ENCODE measurements around the gene CTDNEP1.
A peak's percentile ranks its signal among the peaks of the same experiment; 100 is the strongest.

Gene CTDNEP1

GRCh38 chr17:7226721-7227710 is 24.5 kb downstream of the CTDNEP1 start:
- DNase-seq, result no peak

DNA sequence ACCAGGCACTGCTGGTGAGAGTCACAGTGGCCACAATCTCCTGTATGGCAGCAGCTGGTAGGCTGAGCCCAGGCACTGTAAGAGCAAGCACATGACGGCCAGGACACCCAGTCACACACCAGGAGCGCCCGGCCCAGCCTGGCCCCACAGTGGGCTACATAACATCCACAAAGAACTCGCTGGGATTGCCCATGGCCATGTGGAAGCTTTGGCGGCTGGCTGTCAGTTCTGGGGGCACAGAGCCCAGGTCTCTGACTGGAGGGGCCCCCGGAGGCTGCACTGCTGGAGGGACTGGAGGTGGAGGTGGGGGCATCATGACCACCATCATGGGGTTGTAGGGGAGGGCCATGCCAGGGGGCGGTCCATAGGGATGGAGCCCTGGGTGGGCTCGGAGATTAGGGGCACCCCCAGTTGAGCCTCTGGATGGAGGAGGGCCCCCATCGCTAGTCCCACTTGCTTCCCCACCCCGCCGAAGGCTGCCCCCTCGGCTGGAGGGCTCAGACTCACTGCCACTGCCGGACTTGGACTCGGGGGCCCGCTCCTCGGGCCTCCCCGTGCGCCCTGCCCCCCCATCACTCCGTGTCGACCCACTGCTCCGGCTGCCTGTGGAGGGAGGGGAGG is 25.7 kb downstream of the CTDNEP1 start:
- no peak for DNase-seq

DNA sequence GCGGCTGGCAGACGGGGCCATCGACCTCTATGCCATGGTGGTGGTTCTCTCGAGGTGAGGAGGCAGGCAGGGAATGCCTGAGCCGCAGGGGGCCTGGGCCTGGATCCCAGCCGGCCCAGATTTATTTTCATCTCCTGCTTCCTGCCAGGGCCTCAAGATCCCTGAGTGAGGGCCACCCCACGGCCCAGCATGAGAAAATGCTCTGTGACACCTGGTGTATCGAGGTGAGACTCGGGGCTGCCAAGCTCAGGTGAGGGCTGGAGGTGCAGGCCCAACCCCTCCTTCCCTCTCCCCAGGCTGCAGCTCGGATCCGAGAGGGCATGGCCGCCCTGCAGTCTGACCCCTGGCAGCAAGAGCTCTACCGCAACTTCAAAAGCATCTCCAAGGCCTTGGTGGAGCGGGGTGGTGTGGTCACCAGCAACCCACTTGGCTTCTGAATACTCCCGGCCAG is 26.8 kb downstream of the CTDNEP1 start:
- no peak for DNase-seq

DNA sequence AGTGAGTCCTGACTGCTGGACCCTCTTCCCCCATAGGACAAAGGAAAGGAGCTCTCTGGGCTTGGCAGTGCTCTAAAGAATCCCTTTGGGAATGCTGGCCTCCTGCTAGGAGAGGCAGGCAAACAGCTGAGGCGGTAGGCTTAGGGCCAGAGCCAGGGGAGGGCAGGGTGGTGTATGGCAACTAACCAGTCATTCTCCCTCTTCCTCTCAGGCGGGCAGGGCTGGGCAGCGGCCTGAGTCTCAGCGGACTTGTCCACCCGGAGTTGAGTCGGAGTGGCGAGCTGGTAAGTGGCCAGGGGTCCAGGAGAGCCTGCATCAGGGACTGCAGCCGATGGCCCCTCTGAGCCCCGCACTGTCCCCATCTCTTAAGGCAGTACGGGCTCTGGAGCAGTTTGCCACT is 27.4 kb downstream of the CTDNEP1 start:
- DNase-seq, result no peak

DNA sequence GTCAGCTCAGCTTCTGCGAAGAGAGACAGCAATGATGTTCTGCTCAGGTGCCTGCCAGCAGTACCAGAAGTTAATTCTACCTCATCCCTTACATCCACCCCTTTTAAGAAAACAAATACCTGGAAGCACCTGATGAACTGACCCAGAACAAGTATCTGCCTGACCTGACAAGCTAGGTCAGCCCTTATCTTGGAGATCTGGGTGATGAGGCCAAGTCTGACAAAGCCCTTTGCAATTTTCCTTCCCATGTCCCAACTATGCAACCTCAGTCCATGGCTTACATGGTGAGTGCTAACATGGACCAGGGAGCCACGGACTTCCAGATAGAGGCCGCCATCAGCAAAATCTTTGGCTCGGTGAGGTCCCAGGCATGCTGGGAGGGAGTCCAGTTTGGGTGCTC is 28.2 kb downstream of the CTDNEP1 start:
- no peak for DNase-seq

DNA sequence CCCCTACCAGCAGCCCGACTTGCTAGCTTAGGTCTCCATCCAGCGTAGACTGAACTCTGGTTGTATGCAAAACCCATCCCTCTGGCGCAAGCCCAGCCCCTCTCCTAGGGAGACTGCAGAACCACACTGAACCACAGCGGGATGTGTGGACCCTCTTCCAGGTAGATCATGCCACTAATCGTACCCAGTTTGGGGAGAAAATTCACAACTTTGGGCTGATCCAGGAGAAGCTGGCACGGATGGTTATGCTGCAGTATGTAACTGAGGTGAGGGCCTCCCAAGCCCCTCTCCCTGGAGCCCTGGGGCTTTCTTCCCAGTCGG is 28.6 kb downstream of the CTDNEP1 start:
- DNase-seq, result no peak

- DNase-seq, result no peak
Observed at GRCh38 chr17:7222093-7222971, 29.2 kb downstream of the CTDNEP1 start.

DNA sequence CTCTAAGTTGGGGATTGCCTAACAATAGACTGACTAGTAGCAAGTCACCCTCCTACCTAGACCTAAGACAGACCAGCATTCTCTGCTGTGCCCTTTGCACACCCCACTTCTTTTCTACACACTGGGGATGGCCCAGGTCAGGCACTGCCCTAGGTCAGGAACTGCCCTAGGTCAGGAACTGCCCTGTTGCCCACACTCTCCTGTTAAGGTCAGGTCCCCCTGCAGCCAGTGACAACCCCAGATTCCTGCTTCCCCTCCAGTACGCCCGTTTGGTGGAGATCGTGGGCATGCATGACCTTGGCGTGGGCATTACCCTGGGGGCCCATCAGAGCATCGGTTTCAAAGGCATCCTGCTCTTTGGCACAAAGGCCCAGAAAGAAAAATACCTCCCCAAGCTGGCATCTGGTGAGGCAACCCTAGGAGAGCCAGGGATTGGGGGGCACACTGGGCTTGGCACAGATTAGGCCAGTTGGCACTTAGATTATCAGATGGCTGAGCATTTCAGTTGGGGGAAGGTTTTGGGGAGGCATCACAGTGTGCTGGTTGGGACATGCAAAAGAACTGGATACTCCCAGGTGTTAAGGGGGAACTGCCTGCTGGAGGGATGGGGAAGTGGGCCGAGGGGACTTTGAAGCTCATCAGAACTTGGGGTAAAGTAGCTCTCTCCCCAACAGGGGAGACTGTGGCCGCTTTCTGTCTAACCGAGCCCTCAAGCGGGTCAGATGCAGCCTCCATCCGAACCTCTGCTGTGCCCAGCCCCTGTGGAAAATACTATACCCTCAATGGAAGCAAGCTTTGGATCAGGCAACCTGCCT is 30.0 kb downstream of the CTDNEP1 start:
- DNase-seq, result no peak

GRCh38 chr17:7220593-7221277 is 30.8 kb downstream of the CTDNEP1 start:
- DNase-seq, result peak in 1 of 2 donors; percentile 15

DNA sequence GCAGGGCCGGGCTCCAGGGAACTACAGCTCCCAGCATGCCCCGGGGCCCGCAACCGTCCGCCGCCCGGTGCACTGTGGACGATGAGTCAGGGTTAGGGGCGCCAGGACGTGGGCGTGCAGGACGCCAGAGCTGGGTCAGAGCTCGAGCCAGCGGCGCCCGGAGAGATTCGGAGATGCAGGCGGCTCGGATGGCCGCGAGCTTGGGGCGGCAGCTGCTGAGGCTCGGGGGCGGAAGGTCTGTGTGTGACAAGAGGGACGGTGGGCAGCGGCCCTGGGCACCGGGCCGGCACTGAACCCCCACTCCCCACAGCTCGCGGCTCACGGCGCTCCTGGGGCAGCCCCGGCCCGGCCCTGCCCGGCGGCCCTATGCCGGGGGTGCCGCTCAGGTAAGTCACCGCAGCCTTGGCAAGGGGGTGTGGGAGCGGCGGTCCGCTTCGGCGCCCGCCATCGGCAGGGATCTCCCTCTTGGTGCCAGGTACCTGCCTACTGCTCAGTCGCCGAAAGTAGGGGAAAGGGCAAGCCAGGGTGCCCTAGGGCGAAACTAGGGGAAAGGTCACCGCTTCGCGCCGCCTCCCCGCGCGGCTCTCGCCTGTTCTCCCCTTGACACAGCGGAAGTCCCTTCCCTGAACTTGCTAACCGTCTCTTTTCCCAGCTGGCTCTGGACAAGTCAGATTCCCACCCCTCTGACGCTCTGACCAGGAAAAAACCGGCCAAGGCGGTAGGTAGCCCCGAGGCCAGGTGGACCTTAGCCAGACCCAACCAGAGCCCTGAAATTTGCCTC is 31.5 kb downstream of the CTDNEP1 start, which contains the start of the genes ACADVL and DLG4:
Gene ACADVL, plus strand, starts transcription at position 127 of the 781 bp plus-strand sequence. Its CDS starts 47 bp downstream, at position 174.
Gene DLG4, minus strand, starts transcription at position 25 of the 781 bp plus-strand sequence.
- peak; percentile 50 to 56 for DNase-seq

DNA sequence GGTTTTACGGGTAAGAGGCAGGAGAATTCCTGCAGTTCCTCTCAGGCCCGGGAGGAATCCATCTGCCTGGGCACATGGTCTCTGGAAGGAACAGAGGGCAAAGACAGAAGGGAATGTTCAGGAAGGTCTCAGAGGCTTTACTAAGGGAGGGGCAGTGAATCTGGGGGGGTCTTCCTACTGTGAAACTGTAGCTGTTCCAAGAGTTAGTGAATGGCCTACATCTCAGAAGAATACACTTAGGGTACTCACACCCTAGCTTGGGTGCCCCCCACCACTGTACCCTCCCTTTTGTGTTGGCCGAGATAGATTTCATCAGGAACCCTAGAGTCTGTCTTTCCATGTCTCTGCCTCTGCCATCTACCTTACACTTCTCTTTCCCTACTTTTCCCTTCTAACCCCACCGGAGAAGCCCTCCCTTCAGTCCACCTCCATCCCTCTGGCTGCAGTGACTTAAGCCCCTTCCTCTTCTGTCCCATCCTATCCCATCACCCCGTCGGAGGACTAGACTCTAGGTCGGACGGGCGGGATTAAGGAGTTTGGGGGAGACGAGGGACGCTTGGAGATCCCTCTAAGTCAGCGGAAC is 32.2 kb downstream of the CTDNEP1 start:
- DNase-seq, result no peak

DNA sequence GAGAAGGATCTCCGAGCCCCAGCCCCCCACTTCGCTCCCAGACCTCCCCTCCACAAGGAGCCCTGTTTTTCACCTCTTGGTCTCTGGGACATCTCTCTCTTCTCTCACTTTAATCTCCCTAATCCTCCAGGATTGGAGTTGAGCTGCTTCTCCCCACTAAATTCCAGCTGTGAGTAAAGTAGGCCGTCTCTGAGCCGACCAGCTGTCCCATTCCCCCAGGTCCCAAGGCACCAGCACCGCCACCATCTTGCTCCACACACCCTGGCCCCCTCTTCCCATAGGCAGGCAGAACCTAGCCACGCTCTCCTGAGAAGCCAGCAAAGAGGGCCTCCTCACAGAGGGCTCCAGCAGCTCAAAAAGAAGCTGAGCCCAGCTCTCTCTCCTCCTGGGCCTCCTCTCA is 32.8 kb downstream of the CTDNEP1 start:
- DNase-seq, result no peak

GRCh38 chr17:7218166-7218565 is 33.4 kb downstream of the CTDNEP1 start:
- no peak for DNase-seq

DNA sequence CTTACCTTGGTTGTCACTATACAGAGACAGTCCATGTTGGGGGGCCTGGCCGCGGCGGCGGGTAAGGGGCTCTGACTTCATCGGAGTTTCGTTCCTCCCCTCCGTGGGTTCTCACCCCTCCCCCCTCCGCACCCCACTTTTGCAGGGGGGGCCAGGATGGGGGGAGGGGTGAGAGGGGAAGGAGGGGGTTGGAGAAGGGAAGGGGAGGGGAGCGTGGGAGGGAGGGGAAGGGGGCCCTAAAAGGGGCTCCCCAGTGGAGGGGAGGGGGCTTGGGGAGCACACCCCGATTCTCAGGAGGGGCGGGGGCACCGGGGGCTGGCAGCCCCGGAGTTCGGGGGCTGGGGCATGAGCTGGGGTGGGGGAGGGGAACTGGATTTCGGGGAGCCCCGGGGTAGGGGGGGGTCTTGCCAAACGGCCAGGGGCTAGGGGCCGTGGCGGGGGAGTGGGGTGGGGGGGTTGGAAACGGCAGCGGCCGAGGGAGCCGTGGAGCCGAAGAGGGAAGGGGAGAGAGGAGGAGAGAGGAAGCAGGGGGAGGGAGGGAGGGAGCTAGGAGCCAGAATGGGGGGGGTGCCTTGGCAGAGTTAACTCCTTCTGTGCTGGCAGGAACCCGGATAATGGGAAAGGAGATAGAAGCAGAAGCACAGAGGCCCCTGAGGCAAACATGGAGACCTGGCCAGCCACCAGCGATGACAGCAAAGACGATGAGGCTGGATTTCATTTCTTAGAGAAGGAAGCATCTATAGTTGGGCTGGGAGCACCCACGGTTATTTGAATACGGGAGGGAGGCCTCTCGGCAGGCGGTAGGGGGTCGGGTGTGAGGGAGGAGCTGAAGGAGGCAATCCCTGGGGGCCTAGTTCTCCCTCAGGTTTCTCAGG is 34.2 kb downstream of the CTDNEP1 start:
- peak; percentile 17 to 58 for DNase-seq

DNA sequence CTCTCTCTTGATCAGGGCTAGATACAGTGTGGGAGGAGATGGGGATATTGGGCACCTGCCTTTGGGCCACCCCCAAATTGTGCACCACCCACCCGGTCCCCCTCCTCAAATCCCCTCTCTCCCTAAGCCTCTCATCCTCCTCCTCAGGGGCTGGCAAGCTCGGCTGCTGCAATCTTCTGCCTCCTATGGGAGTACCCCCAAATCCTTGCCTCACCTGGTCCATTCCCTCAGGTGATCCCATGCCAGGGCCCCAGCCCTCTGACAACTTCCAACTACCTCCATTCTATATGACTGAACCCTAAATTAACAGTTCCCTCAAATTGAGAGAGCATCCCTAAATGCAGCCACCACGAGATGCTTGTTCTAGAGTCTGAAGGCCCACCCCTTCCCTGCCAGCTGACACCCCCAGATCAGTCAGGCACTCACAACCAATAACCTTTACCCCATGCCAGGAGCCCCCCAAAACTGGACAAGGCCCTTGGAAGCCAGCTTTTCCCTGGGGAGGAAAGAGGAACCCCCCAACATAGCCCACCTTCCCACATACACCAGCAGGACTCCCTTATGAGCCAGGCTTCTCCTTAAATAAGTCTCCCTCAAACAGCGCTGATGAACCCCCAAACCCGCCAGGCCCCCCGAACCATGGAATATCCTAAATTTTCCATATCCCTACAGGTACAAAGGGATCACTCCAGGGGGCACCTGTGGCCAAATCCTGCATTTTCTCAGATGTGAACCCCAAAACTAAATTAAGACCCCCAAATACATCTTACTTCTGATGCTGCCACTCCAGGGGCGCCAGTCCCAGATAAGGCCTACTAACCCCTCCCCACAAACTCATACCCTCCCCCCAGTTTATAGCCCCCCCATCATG is 35.1 kb downstream of the CTDNEP1 start:
- DNase-seq, result no peak

DNA sequence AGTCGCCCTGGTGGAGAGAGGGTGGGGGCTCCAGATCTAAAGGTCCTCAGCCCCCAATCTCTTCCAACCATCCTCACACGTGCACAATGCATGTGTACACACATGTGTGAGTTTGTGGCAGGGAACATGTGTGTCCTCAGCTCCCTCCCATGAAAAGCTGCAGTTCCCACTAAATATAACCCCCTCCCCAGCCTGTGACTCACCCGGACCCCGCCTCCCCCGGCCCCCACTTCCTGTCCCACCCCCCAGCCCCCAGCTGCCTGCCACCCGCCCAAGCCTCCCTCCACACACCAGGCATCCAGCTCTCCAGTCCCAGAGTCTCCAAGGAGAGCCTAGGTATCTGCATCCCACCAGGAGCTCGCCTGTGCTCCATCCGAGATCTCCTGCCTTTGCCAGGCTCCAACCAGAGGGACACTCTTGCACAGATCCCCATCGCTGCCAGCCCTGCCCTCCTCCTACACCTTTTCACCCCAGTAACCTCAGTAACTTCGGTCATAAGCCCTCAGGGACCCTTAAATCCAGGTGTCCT is 35.8 kb downstream of the CTDNEP1 start:
- peak in 1 of 2 donors; percentile 31 for DNase-seq

DNA sequence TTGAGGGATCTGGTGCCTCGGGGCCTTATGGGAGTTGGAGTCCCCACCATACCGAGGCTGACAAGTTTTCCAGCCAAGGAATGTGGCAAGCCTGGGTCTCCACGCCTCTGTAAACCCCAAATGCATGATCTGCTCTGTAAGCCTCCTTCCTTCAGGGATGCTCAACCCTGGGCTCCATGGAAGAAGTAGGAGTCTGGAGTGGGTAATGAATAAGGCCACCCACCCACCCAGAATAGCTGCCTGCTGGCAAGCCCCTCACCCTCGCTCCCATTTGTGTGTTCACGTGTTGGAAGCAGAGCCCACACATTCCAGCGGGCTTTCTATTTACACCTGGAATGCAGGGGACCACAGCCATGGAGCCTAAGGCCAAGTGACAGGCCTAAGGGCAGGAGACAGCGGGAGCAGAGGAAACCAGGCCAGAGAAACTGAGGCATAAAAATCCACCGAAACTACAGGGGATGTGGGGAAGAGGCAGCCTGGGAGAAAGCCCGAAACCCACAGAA is 36.3 kb downstream of the CTDNEP1 start:
- no peak for DNase-seq

Data from bone marrow (tissue), 2 donors.